HG03575 (cell line): ENCODE data around the gene KYAT1.
A peak's percentile ranks its signal among the peaks of the same experiment; 100 is the strongest.
"Not testable (repeated sequence)": the region's sequence is repeated elsewhere in the genome, so short reads cannot be mapped to it uniquely, and the experiment has no call there.

Experiments
- ATAC-seq: cut with Tn5 transposase; IDR thresholded peaks from one replicate; pipeline ENCODE4 v1.9.1; 2021; ENCODE audit not compliant: unreplicated experiment, insufficient number of reproducible peaks, low FRiP score; ENCODE audit errors: extremely low read depth

Gene KYAT1

DNA sequence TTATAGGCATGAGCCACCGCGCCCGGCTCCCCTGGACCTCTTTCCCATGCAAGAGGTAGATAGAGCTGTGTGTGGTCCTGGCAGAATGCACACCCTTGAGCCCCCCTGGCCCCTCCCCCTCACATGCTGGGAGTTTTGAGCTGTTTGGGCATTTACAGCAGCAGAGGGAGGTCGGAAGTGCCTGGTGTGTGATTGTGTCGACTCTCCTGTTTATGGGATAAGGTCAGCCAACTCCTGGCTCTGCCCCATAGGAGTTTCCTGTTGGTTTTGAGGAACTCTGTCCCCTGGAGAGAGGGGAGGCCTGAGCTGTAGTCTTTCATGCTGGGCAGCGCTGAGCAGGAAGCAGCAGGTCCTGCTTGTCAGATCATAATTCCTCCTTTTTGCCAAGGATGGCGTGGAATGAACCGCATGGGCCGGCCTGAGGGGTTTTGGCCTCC is 6.2 kb upstream of the KYAT1 start:
- no peak for ATAC-seq

GRCh38 chr9:128887049-128887448 is 5.3 kb upstream of the KYAT1 start:
- no peak for ATAC-seq

GRCh38 chr9:128886211-128886891 is 4.6 kb upstream of the KYAT1 start:
- ATAC-seq = no peak

GRCh38 chr9:128885798-128886197 is 4.0 kb upstream of the KYAT1 start:
- ATAC-seq = no peak

DNA sequence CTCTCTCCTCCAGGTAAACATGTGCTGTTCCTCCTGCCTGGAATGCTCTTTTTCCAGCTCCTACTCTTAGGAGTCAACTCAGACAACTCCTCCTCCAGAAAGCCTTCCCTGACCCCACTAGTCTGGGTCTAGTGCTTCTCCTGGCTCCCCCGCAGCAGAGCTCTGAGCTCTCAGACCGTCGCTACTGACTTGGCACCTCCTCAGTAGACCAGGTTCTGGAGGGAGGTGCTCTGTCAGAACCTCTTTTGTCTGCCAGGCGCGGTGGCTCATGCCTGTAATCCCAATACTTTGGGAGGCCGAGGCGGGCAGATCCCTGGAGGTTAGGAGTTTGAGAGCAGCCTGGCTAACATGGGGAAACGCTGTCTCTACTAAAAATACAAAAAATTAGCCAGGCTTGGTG is 3.6 kb upstream of the KYAT1 start:
- ATAC-seq = no peak

GRCh38 chr9:128884164-128884563 is 2.4 kb upstream of the KYAT1 start:
- ATAC-seq = no peak

- peak; percentile 3 for ATAC-seq
Observed at GRCh38 chr9:128882677-128883603, 1.2 kb upstream of the KYAT1 start.

GRCh38 chr9:128877852-128878251 is 3.9 kb downstream of the KYAT1 start:
- ATAC-seq = no peak

DNA sequence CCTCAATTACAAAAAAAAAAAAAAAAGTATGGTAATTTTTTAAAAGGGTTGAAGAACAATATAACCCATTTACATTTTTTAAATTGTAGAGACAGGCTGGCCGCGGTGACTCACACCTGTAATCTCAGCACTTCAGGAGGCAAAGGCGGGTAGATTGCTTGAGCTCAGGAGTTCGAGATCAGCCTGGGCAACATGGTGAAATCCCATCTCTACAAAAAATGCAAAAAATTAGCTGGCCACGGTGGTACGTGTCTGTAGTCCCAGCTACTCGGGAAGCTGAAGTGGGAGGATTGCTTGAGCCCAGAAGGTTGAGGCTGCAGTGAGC is 10.8 kb downstream of the KYAT1 start:
- ATAC-seq = not testable (repeated sequence)

- ATAC-seq = no peak
Observed at GRCh38 chr9:128870128-128870940, 11.4 kb downstream of the KYAT1 start.

DNA sequence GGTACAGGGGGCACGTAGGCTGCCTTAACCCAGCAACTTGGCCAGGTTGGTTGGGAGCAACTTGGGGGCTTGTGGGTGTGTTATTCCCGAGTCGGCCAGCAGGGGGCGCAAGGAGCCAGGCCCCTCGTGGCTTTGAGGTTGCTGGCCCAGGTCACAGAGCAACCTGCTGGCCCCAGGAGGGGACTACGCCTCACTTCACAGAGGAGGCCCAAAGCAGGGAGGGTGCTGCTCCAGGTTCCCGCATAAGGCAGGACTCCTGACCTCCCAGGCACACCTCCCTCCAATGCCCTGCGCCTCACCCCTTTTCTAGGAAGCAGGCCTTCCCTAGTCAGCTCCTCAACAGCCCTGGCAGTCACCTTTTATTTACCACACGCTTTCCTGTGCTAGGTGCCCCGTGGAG is 18.1 kb downstream of the KYAT1 start:
- ATAC-seq = no peak

- no peak for ATAC-seq
Observed at GRCh38 chr9:128862401-128862851, 19.3 kb downstream of the KYAT1 start.

DNA sequence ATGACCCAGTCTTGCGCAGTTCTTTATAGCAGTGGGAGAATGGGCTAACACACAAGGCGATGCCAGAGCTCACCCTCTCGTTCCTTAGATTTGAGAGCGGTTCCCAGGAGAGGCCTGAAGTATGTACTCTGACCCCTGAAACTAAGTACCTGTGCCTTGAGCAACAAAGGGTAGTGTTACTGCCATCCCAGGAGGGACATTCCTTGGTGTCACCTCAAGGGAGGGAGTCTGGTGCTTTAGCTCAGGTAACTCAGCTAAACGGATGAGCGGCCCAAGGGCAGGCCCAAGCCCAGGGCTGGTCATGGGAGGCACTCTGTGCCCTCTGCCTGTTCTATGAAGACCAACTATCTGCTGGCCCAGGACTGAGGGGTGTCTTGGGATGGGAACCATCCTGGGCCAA is 20.2 kb downstream of the KYAT1 start:
- no peak for ATAC-seq

- no peak for ATAC-seq
Observed at GRCh38 chr9:128860937-128861336, 20.8 kb downstream of the KYAT1 start.

- ATAC-seq = not testable (repeated sequence)
Observed at GRCh38 chr9:128858476-128858875, 23.3 kb downstream of the KYAT1 start.

DNA sequence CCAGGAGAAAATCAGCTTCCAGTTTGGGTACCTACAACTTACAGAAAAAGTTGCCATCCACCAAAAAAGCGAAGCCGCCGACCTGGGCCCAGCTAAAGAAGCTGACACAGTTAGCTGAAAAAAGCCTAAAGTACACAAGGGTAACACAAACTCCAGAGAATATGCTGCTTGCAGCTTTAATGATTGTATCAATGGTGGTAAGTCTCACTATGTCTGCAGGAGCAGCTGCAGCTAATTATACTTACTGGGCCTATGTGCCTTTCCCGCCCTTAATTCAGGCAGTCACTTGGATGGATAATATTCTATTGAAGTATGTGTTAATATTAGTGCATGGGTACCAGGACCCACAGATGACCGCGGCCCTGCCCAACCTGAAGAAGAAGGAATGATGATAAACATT is 27.3 kb downstream of the KYAT1 start:
- ATAC-seq = not testable (repeated sequence)

- ATAC-seq = not testable (repeated sequence)
Observed at GRCh38 chr9:128852646-128853045, 29.1 kb downstream of the KYAT1 start.

- ATAC-seq = not testable (repeated sequence)
Observed at GRCh38 chr9:128851779-128852600, 29.8 kb downstream of the KYAT1 start.

GRCh38 chr9:128851024-128851423 is 30.7 kb downstream of the KYAT1 start:
- ATAC-seq = not testable (repeated sequence)
